ENCODE measurements around the gene SCD5.
A peak's percentile ranks its signal among the peaks of the same experiment; 100 is the strongest.
"Not testable (repeated sequence)": the region's sequence is repeated elsewhere in the genome, so short reads cannot be mapped to it uniquely, and the experiment has no call there.

The SCD5 gene

DNA sequence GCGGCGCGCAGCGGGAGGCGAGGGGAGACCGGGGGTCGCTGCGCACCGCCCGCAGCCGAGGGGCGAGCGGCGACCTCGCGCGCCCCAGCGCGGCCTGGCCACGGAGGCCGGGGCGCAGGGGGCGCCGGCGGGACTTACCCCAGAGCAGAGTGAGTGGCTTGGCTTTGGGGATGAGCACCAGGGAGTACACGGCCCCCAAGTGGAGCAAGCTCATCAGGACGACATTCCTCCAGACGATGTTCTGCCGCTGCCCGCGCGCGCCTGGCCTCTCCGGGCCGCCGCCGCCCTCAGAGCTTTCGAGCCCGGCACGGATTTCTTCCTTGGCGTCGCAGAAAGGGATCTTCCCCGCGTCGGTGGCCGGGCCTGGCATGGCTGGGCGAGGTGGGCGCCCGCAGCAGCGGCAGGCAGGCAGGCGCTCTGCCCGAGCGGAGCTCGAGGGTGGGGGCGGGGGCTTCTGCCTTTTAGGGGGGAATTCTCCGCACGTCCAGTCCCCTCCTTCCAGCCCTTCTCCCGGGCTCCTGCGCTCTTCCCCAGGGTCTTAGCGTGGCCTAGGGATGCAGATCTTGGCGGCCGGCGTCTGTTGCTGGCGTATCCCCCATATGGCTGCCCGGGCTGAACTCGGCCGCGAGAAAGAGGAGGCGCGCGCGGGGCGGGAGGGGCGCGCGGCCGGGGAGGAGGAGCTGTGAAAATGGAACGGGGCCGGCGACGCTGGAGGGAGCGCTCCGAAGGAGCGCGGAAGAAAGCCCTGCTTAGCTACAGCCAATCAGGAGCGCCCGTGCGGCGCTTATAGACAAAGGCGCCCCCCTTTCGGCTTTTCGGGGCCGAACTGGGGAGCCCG, at the start of gene SCD5:
Gene SCD5, minus strand, starts transcription at position 629 of the 838 bp plus-strand sequence. Its CDS starts 259 bp downstream, at position 370.
- DNase-seq: peak; percentile 71

DNA sequence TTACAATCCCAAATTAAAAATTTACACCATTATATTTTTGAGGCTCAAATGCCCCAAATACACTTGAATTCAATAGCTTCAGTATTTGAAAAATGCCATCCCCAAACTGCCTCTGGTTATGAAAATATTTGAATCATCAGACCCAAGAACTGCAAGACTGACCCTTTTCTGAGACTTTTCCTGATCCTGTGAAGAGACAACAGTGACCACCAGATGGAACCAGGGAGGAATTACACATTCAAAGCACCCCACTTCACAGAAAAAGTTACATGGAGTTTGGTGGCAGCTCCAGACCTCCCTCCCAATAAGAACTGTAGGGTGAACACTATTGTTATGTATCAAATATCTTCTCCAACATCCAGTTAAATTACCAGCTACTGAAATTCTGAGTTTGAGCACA, 44.0 kb upstream of the SCD5 start:
- DNase-seq: no peak

DNA sequence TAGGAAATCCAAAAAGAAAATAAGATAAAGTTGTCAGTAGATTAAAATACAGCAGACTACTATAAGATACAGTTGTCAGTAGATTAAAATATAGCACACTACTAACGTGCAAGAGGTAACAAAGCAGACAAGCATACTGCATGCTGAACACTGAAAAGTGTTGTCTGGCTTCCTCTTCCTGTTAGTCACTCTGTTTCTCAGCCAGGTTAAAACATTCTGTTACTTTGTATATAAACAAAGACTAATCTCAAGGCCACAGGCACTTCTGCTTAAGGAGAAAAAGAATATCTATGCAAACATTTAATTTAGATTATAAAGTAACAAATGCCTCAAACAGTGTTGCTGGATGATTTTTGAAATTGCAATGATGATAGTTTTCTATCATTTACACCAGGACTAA, 41.0 kb upstream of the SCD5 start:
- DNase-seq: no peak

DNA sequence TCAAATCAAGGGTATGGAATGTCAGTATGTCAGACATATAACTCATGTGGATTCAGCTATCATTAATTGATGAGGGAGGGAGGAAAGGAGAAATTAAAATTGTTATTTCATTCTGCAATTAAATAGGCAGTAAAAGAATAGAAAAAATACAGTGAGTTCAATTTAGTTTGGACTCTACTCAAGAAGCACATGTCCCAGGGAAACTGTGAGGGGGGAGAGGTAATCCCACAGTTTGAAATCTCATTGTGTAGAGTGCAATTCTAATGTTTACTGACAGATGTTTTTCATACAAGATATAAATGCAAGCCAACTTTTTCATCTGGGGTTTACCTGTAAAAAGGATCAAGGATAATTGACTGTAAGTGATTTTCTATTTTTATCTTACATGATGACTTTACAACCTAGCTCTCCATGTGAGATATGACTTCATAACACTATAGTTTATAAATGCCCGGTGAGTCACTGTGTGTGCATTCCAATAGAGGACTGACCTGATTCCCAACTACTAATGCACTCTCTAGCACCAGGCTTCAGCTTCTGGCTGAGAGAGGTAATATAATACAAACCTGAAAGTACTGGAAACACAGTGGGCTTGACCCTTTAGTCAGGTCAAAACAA, 35.2 kb upstream of the SCD5 start:
- no peak for DNase-seq

DNA sequence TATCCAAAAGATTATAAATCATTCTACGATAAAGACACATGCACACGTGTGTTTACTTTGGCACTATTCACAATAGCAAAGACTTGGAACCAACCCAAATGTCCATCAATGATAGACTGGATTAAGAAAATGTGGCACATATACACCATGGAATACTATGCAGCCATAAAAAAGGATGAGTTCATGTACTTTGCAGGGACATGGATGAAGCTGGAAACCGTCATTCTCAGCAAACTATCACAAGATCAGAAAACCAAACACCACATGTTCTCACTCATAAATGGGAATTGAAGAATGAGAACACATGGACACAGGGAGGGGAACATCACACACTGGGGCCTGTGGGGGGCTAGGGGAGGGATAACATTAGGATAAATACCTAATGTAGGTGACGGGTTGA, 34.5 kb upstream of the SCD5 start:
- DNase-seq: not testable (repeated sequence)

DNA sequence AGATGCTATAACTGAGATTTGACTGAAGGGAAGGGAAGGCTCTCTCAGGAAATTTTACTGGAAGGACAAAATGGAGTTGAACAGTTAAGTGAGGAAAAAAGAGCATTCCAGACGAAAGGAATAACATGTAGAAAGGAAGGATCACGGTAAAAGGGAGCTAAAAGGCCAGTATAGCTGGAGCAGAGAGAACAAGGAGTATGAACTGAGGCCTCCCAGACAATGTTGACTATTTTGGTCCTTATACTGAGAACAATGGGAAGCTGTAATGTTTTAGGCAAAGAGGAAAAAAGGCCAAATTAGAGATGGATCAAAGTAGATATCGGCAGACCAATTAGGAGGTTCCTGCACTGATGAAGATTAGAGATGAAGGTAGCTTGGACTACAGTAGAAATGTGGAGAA, 26.8 kb upstream of the SCD5 start:
- no peak for DNase-seq

DNA sequence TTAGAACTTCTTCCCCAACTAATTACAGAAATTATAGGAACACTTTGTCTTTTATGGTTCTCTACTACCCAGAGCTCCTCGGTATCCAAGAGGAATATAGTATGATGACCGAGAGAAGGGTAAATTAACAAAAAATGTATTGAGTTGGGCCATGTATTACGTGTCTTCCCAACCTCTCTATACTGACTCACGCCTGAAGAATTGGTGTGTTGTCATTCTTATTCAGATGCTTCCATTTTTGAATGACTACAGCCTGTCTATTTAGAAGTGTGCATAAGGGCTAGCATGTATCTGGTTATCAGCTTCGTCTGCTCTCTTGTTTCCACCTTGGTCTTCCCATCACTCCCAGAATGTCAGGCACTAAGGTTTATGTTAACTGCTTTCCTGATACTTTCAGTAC, 24.5 kb upstream of the SCD5 start:
- no peak for DNase-seq

DNA sequence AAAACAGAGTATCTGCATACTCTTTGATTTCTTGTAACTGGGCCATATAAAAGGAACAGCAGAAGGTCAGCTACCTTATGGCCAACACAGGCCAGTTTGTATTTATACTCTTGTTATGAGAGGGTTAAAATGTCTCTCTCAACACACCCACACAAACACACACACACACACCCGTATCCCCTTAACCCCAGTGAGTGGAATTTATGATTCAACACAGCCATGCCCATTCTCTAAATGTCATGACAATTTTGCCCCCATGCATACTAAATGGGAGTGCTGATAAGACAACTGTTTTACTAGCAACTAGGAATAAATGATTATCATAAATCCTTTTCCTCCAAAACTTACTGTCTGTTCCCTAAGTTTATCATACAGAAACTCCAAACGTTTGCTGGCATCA, 22.1 kb upstream of the SCD5 start:
- no peak for DNase-seq

DNA sequence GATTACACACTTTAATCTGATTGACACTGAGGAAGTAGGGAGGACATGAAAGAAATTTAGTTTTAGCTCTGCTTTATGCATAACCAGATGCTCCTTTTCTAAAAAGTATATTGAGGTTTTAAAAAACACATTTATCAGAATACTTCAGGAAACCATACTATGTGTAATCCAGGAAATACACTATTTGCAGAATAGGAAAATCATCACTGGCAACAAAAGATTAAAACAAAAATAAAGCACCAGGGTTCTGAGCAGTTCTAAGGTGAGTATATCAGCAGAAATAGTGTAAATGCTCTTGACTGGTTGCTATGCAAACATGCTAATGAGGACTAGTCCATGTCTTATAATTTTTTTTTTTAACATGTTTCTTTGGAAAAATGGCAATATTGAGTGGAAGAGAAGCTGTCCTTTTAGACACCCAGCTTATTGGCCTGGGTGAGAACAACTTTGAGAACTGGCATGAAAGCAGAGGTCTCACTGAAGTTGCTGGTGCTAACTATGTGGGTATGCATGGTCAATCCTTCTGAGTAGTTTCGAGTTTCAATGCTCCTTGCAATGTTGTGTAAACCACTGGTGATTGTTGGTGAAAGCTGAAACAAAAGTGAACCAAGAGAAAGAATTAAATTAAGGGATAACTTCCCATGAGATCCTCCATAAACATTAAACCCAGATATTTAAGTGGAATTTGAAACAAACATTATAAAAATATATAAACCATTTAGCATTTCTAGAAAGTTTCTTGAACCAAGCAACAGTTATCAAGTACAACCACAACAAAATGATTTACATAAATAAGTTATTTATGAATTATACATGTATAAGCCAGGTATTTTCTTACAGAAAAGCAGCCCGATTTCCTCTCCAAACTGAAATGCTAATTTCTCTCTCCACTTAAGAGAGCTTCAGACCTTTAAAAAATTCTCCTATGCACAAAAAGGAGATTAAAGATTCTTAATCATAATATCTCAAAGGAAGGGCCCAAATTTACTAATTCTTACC, 20.4 kb upstream of the SCD5 start:
- no peak for DNase-seq

DNA sequence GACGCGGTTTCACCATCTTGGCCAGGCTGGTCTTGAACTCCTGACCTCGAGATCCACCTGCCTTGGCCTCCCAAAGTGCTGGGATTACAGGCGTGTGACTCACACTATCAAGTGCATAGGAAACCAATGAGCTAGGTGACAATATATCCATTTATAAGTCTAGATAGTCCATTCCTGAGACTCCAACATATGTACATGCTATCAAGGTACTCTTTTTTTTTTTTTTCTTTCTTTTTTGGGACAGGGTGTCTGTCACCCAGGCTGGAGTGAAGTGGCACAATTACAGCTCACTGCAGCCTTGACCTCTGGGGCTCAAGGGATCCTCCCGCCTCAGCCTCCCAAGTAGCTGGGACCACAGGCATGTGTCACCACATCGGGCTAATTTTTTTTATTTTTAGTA, 18.3 kb upstream of the SCD5 start:
- not testable (repeated sequence) for DNase-seq

DNA sequence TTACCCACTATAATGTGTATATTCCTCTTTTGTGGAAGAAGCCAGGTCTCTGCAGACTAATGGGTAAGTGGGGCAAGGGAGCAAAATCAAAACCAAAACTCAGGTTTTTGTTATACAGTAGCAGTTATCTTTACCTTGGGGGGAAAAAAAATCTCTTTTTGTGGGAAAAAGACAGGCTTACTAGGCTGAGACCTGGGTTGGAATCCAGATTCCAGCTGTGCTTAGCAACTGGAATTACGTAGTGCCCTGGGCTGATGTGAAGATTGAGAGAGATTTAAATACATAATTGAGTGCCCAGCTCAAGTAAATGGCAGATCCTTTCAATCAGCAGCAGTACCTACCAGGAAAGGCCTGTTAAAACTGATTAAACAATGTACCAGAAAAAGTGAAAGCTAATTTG, 15.4 kb upstream of the SCD5 start:
- no peak for DNase-seq

DNA sequence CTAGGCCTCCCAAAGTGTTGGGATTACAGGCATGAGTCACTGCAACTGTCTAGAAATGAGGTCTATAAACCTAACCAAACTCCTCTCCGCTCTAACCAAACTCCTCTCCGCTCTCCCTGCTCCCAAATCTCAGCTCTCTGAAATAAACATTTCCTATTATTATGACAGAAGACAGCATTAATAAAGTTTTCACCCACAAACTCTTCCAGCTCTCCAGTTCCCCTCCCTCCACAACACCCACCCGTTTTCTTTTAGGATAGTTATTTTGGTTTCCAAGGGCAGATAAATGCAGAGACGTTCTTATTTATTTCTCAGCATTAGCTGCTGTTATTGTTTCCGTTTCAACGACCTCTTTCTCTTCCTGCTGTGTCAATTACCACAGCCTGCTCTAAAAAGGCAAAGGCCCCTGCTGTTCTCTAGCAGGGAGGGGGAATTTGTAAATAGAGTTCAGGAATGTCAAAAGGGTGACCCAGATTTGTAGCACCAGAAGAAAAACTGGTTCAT, 13.3 kb upstream of the SCD5 start:
- DNase-seq: no peak

DNA sequence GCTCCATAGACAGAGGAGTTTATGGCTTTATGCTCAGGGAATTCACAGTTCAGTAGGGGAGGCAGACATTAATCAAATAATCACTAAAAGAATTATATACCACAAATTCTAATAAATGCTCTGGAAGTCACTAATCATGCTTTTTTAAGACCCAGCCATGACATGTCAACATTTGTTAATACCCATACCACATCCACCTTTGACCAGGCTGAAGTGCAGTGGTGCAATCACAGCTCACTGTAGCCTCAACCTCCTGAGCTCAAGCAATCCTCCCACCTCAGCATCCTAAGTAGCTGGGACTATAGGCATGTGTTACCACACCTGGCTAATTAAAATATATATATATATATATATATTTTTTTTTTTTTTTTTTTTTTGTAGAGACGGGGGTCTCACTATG, 12.8 kb upstream of the SCD5 start:
- DNase-seq: no peak

DNA sequence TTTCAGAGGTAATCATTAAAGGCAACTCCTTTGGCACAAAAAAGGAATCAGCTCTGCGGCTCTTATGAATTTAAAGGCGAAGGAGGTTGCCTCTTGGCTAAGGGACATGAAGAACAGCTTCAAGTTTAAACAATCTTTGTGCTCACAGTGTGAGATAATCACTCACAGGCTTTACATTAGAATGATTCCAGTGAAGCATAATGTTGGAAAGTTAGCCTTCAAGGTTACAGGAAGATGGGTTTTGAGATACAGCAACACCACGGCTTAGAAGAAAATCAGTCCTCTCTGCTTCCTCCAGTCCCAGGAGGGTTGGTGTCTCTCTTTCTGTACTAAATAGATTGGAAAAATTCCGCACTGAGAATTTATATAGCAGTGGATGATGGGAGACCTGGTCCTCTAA, 11.6 kb upstream of the SCD5 start:
- DNase-seq: no peak

DNA sequence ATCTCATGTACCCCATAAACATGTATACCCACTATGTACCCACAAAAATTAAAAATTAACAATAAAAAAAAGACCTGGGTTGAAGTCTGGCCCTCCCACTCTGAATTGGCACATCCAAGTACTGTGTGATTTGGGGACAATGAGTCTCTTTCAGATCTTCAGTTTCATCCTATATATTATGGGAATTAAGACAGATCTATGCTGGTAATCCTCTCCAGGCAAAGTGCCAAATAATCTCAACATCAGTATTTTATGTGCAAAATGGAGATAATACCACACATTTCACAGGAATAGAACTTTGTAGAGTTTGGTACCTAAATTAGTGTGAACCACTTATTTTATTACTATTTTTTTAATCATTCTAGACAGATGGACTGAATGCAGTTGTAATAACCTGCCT, 11.0 kb upstream of the SCD5 start:
- no peak for DNase-seq

DNA sequence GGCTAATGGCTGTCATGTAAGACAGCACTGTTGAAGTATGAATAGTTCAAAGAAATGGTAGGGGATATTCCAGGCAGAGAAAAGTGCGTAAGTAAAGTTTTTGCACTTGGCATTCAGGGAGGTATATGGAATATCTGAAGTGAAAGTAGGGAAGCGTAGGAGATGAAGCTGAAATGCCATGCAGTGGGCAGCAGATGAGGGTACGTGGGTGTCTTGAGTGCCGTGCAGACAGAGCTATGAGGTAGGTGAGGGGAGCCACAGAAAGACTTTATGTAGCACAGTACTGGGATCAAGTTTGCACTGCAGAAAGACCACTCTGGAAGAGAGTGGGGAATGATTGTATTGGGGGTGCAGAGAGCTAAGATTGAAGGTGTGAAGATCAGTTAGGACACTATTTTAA, 5.2 kb upstream of the SCD5 start:
- no peak for DNase-seq

DNA sequence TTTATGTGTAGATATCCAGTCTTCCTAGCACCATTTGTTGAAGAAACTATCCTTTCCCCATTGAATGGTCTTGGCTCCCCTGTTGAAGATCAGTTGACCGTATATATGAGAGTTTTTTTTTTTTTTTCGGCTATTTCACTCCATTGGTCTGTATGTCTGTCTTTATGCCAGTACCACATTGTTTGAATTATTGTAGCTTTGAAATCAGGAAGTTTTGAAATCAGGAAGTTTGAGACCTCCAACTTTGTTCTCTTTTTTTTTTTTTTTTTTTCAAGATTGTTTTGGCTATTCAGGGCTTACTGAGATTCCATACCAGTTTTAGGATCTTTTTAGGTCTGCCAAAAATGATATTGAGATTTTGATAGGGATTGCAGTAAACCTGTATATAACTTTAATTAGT, 4.3 kb upstream of the SCD5 start:
- no peak for DNase-seq

DNA sequence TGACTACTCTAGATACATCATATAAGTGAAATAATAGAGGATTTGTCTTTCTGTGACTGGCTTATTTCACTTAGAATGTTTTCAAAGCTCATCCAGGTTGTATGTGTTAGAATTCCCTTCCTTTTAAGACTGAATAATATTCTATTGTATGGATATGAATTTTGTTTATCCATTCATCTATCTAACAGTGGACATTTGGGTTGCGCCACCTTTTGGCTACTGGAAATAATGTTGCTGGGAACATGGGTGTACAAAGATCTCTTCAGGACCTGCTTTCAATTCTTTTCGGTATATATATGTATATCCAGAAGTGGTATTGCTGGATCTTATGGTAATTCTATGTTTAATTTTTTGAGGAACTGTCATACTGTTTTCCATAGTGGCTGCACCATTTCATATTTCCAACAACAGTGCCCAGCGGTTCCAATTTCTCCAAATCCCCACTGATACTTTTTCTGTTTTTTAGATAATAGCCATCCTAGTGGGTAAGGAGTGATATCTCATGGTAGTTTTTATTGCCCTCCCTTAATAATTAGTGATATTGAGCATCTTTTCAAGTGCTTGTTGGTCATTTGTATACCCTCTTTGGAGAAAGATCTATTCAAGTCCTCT, 3.4 kb upstream of the SCD5 start:
- DNase-seq: no peak

DNA sequence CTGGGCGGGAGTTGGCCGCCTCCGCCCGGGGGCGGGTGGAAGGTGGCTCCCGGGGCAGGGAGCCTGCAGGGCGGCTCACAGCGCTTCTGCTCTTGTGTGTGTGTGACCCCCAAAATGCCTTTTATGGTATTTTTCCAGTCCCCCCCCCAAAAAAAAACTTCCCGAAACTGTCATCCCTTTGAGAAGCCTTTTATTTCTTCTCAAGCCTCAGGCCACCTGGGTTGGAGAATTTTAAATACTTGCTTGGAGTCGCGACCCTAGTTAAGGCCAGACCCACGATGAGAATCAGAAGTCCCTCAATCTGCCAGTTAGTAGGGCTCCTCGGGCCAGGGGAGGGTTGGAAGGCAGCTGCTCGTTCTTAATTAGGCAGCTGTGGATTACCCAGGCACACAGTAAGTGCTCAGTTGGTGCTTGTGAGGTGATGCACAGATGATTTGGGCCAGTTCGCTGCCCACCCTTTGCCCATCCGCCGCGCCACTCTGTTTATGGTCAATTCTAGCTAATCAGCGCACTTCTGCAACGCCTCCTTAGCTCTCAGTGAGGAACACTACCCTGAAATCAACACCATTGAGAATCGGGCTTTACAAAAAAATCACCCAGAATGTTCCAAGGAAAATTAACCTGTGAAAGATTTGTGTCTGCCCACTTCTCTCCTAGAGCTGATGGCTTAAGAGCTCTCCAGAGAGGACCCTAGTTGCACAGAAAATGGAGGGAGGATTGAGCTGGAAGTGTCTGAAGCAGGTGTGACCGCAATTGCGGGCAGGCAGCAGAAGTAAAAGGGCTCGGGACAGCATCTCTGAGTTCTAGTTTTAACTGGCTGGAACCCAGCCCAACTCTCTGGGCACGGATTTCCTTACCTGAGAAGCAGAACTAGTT, 648 bp upstream of the SCD5 start:
- no peak for DNase-seq

DNA sequence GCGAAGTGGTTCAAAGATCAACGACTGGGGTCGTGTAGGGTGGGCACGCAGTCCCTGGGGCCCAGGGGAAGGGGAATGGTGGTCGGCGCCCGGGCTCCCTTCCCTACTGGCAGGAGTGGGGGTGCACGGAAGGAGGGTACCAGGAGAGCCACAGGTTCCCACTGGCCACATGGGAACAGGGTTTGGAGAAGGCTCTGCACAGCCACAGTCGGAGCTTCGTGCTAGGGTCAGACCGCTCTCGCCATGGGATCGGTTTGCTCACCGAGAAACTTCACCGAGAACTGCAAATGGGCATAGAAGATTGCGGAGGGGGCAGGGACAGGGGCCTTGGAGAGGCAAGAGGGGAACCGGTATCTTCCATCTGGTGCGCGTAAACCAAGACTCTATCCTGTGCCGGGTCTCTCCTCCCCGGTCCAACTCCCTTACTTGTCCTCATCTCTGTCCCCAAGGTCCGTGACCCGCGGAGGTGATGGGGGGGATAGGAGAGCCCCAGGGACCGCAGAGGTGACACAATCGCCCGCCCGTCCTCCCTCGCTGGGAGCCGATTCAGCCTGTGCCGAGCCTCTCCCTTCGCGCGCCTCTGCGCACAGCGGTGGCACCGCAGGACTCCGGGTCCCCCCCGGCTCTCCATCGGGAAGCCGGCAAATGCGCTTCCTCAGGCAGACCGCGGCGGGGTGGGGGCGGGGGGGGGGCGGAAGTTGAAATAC, 1.0 kb downstream of the SCD5 start:
- DNase-seq: no peak

DNA sequence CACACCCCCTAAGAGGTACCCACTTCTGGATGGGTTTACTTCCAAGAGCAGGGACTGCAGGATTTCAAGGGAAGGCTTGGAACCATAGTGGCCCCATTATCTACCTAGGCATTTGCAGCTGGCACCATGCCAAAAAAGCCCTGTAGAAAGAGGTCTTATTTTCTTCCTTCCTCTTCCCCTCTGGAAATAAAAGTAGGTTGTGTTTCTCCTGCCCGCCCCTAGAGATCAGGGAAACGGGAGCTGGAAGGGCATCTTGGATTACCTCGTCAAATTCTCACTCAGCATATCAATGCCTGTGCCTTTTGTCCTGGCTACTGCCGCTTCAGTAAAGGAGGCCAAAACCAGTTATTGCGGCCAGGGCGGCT, 1.6 kb downstream of the SCD5 start:
- DNase-seq: no peak

All from CD4-positive, alpha-beta T cell treated with Interleukin-15 for 1 hour (primary cell).